Measurements from ENCODE around the gene HOXD12.

Gene HOXD12, protein sequence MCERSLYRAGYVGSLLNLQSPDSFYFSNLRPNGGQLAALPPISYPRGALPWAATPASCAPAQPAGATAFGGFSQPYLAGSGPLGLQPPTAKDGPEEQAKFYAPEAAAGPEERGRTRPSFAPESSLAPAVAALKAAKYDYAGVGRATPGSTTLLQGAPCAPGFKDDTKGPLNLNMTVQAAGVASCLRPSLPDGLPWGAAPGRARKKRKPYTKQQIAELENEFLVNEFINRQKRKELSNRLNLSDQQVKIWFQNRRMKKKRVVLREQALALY

DNA sequence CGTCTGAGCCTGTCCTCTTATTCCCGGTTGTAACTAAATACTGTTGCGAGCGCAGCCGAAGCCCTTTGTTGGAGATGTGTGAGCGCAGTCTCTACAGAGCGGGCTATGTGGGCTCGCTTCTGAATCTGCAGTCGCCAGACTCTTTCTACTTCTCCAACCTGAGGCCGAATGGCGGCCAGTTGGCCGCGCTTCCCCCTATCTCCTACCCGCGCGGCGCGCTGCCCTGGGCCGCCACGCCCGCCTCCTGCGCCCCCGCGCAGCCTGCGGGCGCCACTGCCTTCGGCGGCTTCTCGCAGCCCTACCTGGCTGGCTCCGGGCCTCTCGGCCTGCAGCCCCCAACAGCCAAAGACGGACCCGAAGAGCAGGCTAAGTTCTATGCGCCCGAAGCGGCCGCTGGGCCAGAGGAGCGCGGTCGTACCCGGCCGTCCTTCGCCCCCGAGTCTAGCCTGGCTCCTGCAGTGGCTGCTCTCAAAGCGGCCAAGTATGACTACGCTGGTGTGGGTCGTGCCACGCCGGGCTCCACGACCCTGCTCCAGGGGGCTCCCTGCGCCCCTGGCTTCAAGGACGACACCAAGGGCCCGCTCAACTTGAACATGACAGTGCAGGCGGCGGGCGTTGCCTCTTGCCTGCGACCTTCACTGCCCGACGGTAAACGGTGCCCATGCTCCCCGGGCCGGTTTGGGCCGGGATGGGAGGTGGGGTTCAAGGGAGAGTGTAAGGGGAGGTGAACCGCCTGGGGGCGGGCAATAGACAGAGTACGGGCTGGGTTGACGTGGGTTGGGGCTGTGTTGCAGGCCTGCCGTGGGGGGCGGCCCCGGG, at the start of gene HOXD12:
HOXD12 (plus strand) TSS at position 68 of the 819 bp plus-strand sequence; CDS start at position 75, 7 bp downstream.
- DNase-seq (ENCODE audit: low spot score) = no peak

DNA sequence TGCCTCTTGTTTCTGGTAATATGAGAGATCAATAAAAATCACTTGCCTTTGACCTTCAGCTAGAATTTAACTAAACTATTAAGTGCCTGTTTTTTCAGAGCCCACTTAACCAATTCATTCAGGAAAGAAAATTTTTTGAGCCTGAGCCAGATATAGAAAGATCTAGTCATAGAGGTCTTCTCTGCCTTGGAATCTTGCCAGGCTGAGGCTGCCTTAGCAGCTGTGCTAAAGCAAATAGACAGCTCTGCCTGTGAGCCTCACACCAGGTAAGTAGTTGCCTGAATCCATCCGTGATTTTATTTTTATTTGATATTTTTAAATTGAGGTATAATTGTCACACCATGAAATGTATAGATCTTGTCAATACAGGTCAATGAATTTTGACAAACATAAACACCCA, 43.2 kb upstream of the HOXD12 start:
- DNase-seq (ENCODE audit: low spot score) = no peak

DNA sequence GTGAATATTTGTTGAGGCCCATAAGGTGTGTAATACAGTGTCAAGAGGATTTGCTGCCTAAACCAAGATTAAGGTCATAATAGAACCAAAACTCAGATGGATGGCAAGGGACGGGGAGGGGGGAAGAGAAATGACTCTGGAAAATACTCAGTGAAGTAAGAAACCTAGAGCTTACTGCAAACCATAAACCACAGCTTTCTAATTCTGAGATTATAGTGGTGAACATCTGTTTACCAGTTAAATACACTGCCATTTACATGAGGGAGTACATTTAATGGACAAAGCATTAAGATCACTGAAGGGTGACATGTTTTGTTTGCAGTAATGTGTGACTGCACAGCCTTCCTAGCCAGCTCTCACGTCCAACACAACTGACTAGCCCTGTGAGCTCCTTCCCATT, 35.6 kb upstream of the HOXD12 start:
- no peak for DNase-seq (ENCODE audit: low spot score)

DNA sequence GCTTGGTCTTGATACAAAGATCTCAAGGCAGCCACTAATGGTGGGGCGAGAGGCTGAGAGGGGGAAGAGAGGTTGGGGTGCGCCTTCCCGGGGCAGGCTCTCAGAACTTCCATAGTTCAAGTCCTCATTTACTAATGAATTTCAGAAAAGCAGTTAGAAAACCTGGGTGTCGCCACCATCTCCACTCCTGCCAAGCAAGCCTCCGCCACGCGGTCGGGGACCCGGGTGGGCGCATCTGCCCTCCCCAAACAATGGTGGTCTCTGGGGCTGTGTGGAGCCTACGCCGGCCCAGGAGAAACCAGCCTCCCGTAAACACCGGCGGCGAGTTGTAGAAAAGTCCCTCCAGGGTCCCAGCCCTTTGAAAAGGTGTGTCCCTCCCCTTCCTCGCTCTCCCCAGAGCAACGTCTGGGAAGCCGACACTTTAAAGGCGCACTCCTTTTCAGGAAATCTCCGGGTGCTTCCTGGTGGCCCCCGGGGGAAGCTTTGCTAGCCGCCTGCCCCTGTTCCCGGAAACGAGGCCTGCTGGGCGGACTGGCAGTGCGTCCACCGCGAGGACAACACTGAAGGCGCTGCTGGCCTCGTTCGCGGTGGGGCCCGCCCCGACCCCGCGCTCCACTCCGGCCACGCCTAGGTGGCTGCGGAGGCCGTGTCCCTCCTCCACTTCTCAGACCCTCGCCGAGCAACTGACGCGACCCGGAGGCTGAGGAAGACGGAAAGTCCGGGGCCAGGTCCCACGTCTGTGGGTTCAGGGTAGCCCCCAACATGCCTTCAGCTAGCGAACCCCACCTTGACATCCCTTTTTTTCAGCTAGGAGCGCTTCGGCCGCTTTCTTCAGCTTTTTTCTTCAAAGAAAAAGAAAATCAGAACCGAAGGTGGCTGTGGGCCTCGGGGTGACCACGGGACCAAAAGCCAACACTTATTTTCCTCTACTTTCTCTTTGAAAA, 32.7 kb upstream of the HOXD12 start:
- DNase-seq (ENCODE audit: low spot score) = no peak

DNA sequence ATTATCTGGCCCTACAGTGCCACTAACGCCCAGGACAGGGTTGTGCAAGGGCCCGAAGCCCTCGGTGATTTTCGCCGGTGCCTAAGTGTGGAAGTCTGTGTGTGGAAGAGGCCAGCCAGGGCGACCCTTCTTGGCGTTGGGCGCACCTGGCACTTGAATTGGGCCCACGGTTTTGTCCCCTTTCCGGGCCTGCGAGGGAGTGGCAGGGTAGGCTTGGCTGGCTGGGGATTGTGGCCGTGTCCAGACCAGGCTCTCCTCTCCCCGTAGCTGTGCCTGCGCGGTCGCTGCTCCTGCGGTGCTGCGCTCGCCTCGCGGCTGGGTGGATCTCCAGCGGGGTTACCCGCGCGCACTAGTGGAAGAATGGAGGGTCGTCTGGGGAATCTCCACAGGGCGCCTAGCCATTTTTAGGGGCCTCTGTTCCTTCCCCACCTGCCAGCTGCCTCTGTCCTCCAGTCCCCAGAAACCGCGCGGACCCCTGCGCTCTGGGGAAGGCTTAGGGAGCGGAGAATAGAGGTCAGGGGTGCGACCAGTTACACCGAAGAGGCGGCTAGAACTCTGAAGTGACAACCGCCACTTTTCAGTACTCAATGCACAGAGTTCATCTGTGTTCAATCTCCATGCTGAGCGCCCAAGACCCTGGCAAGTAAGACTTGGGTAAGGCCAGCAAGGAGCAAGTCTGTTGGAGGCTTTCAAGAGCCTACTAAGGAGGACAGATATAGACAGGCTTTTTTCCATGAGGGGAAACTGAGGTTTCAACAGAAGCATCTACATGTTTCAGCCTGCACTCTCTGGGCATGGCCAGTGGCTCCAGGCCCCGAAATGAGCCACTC, 31.8 kb upstream of the HOXD12 start:
- no peak for DNase-seq (ENCODE audit: low spot score)

DNA sequence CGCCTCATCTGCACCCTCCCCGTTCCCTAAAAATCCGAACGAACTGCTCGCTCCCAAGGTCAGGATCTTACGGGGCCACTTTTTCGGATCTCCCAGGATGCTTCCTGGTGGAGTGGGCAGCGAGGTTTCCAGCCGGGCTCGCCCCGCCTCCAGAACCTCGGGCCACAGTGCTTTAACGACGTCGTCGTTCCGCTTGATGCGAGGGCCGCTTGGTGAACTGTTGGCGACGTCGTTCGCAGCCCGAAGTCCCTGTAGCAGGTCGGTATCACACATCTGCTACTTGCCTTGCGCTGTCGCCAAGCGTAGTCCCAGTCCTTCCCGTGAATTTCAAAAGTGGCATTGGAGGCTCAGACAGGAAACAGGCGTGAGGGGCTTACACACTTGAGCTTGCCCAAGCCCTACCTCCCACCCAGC, 31.2 kb upstream of the HOXD12 start:
- DNase-seq (ENCODE audit: low spot score) = no peak

DNA sequence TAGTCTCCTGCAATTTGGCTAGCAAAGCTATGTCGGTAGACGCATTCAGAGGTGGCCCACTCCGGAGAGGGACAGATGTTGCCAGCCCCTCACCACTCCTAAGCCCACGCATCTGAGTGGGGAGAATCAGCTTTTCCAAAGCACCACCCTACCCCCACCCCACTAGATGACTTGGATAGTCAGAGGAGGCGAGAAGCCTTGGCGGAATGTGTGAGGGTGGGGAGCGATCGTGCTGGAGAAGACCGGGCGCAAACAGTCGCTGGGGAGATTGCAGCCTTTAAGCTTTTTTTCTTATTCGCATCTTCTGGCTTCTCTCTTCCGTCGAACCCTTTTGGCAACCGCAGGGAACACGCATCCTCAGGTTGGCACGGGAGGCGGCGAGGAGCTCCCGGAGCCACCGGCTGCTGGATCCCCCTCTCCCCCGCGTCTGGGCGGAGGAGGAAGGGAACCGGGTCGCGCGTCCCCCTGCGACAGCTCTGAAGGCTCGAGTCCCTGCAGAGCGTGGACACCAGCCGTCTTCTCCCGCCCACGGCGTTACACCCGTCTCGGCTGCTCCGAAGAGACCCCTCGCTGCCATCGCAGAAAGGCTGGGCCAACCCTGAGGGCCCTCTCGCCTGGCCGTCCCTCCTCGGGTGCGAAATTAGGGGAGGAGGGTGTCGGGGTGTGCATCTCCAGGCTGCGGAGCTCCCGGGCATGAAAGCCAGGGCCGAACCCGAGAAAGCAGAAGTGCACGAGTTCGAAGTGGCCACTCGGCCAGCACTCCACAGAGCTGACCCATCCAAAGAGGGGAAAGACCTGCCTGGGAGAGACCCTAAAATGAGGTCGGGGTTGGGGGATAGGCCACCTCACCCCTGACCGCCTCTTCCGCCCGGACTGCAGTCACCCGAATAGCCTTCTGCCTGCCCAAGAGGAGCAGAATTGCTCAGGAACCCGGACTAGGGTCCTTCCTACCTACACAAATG, 28.0 kb upstream of the HOXD12 start:
- DNase-seq (ENCODE audit: low spot score) = no peak

DNA sequence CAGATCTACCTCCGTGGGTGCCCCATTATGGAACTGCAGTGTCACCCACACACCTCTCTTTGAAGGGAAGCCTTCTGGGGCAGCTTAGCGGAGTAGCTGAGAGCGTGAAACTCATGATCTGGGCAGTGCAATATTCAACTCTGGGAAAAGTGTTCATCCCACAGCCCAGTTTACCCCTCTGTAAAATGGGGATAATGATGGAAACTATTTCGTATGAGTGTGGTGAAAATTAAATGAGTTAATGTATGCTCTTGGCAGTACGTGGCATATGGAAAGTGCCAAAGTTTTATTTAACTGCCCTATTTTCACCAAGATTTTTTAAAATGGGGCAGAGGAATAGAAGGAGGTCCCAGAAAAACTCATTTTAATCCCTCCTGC, 27.3 kb upstream of the HOXD12 start:
- DNase-seq (ENCODE audit: low spot score) = no peak

DNA sequence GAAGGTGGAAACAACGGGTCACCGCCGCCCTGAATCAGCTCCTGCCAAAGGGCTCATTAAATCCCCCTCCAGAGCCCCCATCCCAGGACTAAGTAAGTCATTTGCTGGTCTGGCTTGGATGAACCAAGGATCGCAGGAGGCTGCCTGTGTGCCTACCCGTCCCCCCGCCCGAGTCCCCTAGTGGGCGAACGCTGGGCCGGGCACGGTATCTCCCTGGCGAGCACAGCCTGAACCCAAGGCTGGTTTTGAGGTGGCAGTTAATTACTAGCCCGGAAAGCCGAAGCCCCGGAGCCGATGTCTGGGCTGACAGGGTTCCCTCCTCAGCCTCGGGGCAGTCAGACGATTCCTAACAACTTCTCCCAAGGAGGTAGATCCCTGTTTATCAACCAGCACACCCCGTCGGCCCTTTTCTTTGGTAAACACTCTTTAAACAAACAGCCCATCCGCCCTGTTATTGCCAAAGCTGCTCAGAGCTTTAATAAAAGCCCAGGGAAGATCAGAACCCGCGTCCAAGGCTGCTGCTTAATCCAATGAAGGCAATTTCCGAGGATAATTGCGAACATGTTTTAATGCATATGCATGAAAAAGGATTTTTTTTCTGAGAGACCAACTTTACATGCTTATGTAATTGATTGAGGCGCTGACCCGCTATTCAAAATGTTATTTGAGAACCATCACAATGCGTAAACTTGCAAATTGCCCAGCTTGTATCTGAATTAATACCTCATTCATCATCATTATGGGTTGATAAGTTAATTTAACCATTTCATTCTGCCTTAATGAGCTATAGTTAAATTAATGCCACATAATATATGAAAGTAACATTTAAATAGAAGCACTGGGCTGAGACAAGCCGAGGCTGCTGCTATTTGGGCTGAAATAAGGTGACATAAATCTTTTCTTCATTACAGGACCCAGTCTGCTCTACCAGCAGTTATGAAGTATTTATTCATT, 26.4 kb upstream of the HOXD12 start:
- no peak for DNase-seq (ENCODE audit: low spot score)

DNA sequence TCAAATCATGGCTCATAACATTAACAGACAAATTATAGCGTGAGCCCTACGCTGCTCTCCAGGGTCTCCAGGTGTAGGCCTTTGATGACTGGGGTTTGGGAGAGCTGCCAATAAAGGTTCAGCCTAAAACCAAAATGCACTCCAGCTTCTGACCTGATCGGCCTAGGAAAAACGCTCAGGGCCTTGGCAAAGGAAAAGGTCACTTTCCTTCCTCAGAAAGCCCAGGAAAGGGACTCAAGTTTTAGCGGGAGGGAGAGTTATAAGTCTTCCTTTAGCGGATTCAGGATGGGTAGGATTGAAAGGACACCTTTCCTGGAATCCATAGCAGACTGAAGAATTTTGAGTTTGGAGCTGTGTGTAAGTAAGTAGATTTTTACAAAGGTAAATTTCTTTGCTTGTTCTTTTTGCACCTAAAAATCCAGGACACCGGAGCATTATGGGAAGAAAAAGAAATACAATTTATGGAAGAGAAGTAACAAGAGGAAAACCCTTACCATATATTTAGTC, 24.6 kb upstream of the HOXD12 start:
- DNase-seq (ENCODE audit: low spot score) = no peak

DNA sequence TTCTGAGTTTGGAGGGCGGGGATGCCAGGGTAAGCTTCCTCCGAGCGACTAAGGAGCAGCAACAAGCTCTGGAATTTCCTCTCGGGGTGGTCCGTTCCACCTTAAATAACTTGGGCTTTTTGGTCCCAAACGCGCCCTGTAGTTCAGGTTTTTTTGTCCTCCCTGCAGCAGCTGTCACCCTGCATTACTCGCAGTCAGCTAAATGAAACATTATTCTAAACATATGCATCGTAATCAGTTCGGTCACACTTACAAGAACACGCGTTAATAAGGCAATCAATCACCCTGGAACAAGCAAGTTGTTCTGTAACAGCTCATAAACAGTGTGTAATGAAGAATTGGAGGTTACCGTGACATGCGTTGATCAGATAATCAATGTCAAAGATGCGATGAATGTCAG, 24.1 kb upstream of the HOXD12 start:
- no peak for DNase-seq (ENCODE audit: low spot score)

DNA sequence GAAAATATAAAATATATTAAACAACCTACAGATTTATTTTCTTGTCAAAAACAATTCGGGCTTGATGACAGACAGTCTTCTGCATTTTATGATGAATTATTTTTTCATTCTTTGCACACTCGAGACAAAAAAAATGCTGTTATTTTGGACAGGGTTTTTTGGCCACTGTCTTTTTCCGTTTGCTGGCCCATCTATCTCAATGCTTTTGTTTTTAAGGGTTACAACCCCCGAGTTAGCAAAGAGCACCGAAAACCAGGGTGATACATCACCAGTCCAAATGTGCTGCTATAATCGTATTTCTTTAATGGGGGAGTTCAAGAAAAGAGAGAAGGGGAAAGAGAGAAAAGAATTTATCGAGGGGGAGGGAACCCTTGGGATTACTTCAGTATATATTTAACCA, 23.5 kb upstream of the HOXD12 start:
- no peak for DNase-seq (ENCODE audit: low spot score)

DNA sequence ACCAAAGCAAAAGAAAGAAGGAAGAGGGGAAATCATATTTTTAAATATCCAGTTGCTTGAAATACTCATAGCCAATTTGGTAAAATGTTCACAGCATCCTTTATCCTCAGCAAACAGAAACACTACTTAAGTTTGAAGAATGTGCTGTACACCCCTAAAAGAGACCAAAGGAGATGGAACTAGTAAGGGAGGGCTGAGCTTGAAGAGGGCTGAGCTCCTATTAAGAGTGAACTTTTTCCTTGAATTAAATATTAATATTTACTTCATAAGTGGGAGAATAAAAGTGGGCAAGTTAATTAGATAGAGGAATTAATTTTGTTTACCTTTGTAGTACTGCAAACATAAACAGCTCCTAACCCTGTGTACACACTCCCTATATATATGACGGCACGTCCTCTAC, 22.8 kb upstream of the HOXD12 start:
- no peak for DNase-seq (ENCODE audit: low spot score)

DNA sequence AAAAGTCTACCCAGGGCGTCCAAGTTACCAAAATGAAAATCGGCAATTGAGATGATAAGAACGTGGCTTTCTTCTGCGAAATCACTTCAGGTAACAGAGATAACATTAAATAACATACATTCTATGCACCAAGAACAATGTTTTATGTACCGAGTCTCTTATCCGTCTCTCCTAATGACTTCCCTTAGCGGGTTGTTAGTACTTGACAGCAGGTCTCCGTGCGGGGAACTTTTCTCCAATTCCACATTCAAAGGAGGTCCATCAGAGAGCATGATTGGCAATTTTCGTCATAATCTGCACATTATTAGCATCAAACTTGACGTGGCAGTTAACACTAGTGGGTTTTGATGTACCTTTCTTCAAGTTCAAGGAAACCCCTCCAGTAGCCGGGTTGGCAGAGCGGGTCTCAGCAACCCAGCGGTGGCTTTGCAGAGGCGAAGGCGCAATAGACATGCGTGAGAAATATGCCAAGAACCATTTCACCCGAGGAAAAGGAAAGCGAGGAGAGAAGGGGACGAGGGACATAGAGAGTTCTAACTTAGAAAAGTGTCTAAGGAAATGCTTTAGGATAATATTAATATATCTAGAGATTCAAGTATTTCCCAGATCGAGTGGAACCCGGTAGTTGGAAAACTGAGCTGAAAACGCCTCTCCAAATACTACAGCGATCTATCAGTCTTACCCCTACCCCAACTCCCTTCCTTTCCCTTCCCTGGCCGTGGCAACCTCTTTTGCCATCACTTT, 20.9 kb upstream of the HOXD12 start:
- DNase-seq (ENCODE audit: low spot score) = no peak

DNA sequence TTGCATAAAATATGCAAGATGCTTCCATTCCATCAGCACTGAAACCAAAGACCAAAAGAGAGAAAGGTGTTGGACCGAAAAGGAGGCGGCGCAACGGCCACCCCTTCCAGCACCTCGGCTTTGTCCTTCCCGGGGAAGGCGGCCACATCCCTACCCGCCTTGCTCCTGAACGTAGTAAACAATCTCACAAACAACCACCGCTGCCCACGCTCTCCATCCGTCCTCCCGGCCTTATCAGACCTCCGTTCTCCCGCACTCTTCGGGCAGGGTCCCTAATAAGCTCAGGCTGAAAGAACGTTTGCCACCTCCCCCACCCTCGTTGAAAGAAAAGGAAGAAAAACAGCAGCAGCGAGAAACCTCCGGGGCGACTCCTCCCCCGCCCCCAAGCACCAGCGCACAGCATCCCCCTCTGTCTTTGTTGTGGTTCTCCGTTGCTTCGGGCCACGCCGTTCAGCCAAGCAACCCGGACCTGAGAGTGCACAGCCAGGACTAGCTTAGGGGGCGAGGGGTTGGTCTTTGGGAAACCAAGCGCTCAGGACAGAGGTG, 20.2 kb upstream of the HOXD12 start:
- no peak for DNase-seq (ENCODE audit: low spot score)

DNA sequence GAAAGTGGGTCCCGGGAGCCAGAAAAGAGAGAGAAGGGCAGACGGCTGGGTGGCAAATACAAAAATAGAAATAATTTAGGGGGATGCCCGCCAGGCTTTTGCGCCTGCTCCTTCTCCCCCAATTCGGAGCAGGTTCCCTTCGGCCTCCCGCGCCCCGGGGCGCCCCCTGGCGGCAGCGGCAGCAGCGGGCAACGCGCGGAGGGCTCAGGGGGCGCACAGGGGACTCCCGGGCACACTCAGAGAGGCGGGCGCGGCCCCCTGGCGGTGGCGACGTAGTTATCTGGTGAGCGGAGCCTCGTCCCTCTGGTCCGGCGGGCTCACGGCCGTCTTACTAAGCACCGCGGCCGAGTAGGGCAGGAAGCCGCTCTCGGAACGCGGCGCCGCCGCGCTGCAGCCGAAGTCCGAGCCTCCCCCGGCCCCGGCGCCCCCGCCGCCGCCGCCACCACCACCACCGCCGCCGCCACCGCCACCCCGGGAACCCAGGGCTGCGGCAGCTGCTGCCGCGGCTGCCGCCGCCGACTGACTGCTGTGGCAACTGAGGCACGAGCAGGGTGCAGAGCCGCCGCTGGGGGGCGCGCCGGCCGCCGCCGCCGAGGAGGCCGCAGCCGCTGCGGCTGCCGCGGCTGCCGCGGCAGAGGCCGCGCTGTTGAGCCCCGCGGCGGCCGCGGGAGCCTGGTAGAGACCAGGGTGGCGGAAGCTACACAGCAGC, 19.6 kb upstream of the HOXD12 start:
- no peak for DNase-seq (ENCODE audit: low spot score)

All from CD4-positive, alpha-beta T cell treated with Interleukin-2 at 100 ng/mL for 4 hours (primary cell).